Mononuclear cell (primary cell): Measurements from ENCODE around the gene ODAD2. TPM values are rescaled to one million over a fixed set of nuclear protein-coding genes. Genes with fewer than 3 reads are reported as not detected.
"Not testable (repeated sequence)": the region's sequence is repeated elsewhere in the genome, so short reads cannot be mapped to it uniquely, and the experiment has no call there.

Experiments
- H3K27me3 ChIP-seq: 2 replicates; pipeline ENCODE4 v1.6.0; 2011; ENCODE audit warnings: low read length, control low read depth; ENCODE audit not compliant: insufficient read depth
- H3K4me1 ChIP-seq: 2 replicates; pipeline ENCODE4 v1.5.1; 2011; ENCODE audit warnings: mild to moderate bottlenecking, low read length, control low read depth; ENCODE audit not compliant: insufficient read depth
- H3K4me3 ChIP-seq: 2 replicates; pipeline ENCODE4 v1.5.1; 2011; ENCODE audit warnings: mild to moderate bottlenecking, low read length, moderate library complexity
- H3K9me3 ChIP-seq: 2 replicates; pipeline ENCODE4 v1.5.1; 2011; ENCODE audit warnings: low read depth, mild to moderate bottlenecking, control low read depth, low read length
- total RNA-seq: library from RNA; depleted of rRNA; stranded (reverse); fragments of >200 nt; gene quantifications from one replicate; pipeline ENCODE4 v1.2.3, GENCODE V29; 2012

ODAD2 gene
- total RNA-seq, 1 donor: 0.10 TPM

DNA sequence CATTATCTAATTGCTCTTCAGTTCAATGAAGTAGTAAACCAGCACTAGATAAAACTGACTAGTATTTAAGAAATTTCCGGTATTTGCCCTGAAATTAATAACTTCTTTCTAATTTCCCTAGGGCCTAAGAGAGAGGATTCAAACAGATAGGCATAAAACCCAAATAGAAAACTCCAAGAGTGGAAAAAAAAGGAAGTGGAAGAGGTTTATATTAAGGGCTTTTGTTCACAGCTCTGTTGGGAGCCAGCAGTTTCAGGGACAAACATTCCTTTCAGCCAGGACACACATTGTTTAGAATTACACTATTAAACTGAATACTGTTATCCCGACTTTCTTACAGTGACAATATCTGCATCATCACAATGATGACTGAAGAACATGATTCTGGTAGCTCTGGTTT lies 3.6 kb downstream of the ODAD2 start:
- H3K9me3 ChIP-seq: no peaks in the 10 kb centered on the region
- H3K4me1 ChIP-seq: peaks cover 14% of the 10 kb centered on the region
- no peak overlapping the region for H3K4me3 ChIP-seq
- H3K27me3 ChIP-seq: peaks cover 14% of the 10 kb centered on the region

DNA sequence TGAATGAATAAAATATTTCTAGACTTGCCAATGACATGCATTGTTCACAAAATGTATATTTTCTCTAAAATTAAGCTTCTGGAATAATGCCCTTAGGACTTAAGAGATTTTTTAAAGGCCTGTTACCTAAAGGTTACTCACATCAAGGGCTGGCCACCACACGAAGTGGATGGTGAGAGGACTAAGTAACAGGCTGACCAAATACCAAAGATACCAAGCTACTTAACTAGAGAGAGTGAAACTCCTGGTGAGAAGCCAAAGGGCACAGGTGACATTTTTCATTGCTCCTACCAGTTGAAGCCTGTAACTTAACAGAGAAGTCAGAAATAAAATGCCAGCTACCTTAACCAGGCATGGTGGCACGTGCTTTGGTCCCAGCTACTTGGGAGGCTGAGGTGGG lies 9.5 kb downstream of the ODAD2 start:
- H3K4me3 ChIP-seq, H3K4me1 ChIP-seq, H3K27me3 ChIP-seq, H3K9me3 ChIP-seq: not testable (repeated sequence)

GRCh38 chr10:27986821-27987220 lies 12.1 kb downstream of the ODAD2 start:
- Histone ChIP-seq H3K4me1 (no peaks in the 10 kb centered on the region), H3K4me3 (no peak overlapping the region), H3K27me3 (no peaks in the 10 kb centered on the region), H3K9me3 (no peaks in the 10 kb centered on the region)

DNA sequence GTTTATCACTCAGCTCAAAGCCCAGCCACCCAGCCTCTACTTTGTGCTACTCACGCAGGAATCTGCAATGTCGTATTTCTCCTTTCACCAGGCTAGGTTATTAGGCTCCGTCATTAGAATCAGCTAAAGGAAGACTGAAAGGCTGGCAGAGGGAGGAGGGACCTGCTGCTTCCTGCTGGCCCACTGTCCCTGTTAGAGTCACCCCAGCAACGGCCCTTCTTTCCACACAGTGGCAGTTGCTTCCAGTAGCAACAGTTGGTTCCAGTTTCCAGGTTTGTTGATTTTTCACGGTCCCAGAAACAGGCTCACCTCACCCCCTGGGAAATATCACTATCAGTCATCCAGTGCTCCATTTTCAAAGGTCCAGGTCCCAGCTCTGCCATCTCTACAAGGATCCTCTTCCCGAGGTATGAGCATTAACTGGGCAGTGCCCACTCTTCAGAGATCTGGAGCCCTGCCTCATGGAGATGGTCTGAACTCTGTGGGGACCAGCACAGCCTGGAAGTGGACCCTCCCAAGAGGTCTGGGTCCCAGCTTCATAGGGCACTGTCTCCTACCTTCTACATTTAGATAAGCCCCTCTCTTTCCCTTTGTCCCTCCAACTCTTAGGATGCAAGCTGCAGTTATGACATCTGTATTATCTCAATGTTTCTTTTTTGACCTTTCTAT lies 15.9 kb downstream of the ODAD2 start:
- no peaks in the 10 kb centered on the region for H3K9me3 ChIP-seq
- H3K4me1 ChIP-seq: no peaks in the 10 kb centered on the region
- no peaks in the 10 kb centered on the region for H3K27me3 ChIP-seq
- H3K4me3 ChIP-seq: no peak overlapping the region

DNA sequence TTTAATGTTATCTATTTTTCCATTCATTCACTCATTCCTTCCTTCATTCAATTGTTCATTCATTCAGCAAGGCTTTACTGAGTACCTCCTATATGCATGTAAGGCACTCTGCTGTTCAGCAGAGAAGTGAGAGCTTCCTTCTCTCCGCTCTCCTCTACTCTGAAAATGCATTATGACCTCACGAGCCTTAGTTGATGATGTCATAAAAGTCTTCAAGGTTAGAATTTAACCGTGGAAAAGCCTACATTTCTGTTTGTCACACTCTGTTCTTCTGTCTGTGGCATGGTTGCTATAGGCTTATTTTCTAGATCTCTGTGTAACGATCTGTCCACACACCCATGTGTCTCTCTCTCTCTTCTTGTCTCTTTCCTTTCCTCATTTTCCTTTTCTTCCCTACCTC lies 17.1 kb downstream of the ODAD2 start:
- H3K4me1 ChIP-seq: no peaks in the 10 kb centered on the region
- H3K9me3 ChIP-seq: no peaks in the 10 kb centered on the region
- H3K27me3 ChIP-seq: no peaks in the 10 kb centered on the region
- H3K4me3 ChIP-seq: no peak overlapping the region

DNA sequence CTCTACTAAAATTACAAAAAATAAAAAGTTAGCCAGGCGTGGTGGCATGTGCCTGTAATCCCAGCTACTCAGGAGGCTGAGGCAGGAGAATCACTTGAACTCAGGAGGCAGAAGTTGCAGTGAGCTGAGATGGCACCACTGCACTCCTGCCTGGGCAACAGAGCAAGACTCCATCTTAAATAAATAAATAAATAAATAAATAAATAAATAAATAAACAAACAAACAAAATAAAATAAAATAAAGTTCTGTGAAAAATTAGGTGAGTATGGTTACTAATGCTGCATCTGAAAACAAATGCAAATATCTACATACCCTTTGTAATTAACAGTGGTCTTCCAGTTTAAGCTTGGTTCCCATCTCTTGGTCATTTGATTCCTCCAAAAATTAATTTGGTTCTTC lies 28.1 kb downstream of the ODAD2 start:
- H3K4me3 ChIP-seq, H3K4me1 ChIP-seq, H3K27me3 ChIP-seq, H3K9me3 ChIP-seq: not testable (repeated sequence)

DNA sequence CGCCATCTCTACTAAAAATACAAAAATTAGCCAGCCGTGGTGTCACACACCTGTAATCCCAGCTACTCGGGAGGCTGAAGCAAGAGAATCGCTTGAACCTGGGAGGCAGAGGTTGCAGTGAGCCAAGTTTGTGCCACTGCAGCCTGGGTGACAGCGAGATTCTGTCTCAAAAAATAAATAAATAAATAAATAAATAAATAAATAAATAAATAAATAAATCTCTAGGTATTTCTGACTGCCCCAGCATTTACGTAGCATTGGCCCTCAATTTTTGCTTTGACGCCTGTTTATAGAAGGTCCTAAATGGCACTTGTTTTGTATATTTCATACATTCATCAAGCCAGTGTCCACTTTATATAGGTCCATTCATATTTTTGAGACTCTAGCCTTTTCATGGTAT lies 28.9 kb downstream of the ODAD2 start:
- H3K9me3 ChIP-seq, H3K4me1 ChIP-seq, H3K27me3 ChIP-seq, H3K4me3 ChIP-seq: not testable (repeated sequence)

GRCh38 chr10:27959093-27959715 lies 39.7 kb downstream of the ODAD2 start:
- H3K9me3 ChIP-seq: no peaks in the 10 kb centered on the region
- no peaks in the 10 kb centered on the region for H3K4me1 ChIP-seq
- no peak overlapping the region for H3K4me3 ChIP-seq
- H3K27me3 ChIP-seq: no peaks in the 10 kb centered on the region

DNA sequence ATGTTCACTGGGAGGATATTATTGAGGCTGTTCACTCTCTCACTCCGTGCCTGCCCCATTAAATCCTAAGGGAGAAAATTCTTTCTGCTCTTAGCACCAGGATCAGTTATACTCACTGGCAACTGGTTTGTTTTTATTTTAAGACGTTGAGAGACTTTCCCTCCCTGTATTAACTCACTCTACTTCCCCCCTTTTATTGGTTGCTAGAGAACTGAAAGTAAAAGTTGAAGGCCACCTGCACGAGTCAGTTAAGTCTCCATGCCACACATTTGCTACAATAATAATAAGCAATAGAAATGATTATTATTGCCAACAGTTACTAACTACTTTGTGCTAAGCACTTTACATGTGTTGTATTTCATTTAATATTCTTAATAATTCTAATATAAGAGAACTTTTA lies 40.5 kb downstream of the ODAD2 start:
- H3K9me3 ChIP-seq, H3K27me3 ChIP-seq, H3K4me3 ChIP-seq, H3K4me1 ChIP-seq: not testable (repeated sequence)

GRCh38 chr10:27950242-27950564 lies 48.7 kb downstream of the ODAD2 start:
- Histone ChIP-seq H3K4me1 (no peaks in the 10 kb centered on the region), H3K9me3 (no peaks in the 10 kb centered on the region), H3K4me3 (no peak overlapping the region), H3K27me3 (no peaks in the 10 kb centered on the region)

DNA sequence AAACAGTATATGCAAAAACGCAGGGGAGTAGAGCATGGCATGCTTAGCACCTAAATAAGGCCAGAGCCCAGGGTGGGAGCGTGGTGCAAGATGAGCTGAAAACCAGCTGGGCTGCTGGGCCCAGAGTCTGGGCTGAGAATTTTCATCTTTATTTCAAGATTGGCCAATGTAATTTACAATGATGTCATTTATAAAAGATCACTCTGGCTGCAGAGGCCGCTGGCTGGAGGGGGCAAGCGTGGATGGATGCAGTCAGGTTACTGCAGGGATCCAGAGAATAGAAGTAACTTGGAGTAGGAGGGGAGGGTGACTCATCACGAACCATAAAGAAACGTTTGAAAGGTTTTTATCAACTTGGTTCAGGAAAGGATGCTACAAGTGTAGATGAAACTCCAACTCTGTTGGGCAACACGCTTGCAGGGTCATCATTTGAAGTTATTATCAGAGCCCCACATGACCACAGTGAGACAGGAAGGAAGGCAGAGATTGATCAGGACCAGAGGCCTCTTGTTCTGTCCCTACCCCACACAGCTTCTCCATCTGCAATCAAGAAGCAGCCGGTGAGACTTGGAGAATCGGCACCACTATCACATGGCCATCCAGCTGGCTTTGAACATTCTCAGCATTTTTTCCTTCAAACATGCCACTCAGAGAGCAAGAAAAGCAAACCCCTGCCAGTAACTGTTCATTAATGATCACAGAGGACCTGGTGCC lies 49.2 kb downstream of the ODAD2 start:
- no peak overlapping the region for H3K4me3 ChIP-seq
- H3K9me3 ChIP-seq: no peaks in the 10 kb centered on the region
- no peaks in the 10 kb centered on the region for H3K27me3 ChIP-seq
- H3K4me1 ChIP-seq: no peaks in the 10 kb centered on the region

DNA sequence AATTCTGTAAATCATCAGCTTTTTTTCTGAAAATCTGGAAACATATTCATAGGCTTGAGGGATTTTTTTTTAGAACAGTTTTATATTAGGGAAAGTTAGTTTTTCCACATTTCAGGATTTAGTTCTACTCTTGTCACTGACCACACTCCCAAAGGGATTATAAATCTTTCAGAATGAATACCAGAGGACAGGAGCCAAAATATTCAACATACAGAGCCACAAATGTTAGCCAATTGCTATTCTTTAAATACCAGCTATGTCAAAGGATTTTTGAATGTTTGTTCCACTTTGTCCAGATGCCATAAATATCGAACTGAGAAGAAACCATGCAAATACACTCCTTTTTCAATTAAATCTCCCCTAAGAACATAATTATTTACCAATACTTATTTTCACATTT lies 50.7 kb downstream of the ODAD2 start:
- Histone ChIP-seq H3K4me1 (no peaks in the 10 kb centered on the region), H3K4me3 (no peak overlapping the region), H3K9me3 (no peaks in the 10 kb centered on the region), H3K27me3 (no peaks in the 10 kb centered on the region)

DNA sequence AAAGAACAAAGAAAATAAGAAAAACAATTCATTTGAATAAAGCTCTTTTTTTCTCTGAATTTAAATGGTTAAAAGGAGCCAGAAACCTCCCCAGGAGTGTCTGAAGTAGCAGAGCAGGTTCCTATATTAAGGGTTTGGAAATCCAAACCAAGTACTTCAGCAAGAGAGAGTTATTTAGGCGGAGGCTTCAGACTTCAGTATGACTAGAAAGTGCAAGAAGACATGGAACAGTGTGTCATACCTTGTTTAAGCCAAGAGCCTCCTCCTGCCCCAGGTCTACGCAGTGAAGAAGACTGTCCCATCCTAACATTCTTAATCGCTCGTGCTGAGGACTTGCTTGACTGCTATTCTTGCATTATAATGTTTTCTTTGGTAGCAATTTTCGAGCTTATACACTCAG lies 51.3 kb downstream of the ODAD2 start:
- Histone ChIP-seq H3K27me3 (no peaks in the 10 kb centered on the region), H3K4me3 (no peak overlapping the region), H3K4me1 (no peaks in the 10 kb centered on the region), H3K9me3 (no peaks in the 10 kb centered on the region)

DNA sequence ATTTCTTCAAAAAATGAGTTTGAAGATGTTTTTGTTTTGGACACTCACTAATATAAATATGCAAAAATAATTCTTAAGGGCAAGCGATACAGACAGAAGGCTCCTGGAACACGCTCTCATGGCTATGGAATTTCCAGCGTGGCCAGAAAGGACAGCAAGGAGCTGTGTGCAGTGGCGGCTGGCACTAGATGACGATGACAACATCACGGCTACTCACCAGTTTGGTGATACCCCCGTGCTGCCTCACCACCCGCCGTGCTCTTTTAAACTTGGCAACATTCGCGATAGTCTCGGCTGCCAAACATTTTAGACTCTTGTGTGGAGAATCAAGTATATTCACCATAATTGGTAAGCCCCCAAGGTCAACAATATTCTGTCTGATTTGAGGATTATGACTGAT lies 54.9 kb downstream of the ODAD2 start:
- Histone ChIP-seq H3K27me3 (no peaks in the 10 kb centered on the region), H3K9me3 (no peaks in the 10 kb centered on the region), H3K4me3 (no peak overlapping the region), H3K4me1 (no peaks in the 10 kb centered on the region)

DNA sequence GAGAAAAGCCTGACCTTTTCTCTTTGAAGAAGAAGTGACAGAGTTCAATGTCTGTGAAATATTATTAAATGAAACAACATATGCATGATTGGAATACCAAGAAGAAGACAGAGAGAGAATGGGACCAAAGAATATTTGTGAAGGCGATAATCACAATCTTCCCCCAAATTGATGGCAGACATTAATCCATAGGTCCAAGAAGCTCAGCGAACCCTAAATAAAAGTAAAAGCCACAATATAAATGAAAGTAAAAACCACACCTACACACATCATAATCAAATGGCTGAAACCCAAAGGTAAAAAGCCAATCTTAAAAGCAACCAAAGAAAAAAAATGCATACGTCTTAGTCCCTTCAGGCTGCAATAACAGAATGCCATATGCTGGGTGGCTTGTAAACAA lies 84.0 kb downstream of the ODAD2 start:
- Histone ChIP-seq H3K4me3 (no peak overlapping the region), H3K9me3 (no peaks in the 10 kb centered on the region), H3K4me1 (no peaks in the 10 kb centered on the region), H3K27me3 (no peaks in the 10 kb centered on the region)

GRCh38 chr10:27912231-27912630 lies 86.6 kb downstream of the ODAD2 start:
- Histone ChIP-seq H3K4me1 (no peaks in the 10 kb centered on the region), H3K9me3 (no peaks in the 10 kb centered on the region), H3K27me3 (no peaks in the 10 kb centered on the region), H3K4me3 (no peak overlapping the region)
